GM10847 (cell line): ENCODE measurements around the gene NELL2.

Experiments
- POLR2A ChIP-seq: IDR thresholded peaks from 2 replicates; pipeline ENCODE4 v1.6.1; 2011; ENCODE audit not compliant: insufficient read length; ENCODE audit errors: extremely low read depth

NELL2 gene

GRCh38 chr12:44858226-44858855, 17.8 kb downstream of the NELL2 start:
- TF ChIP-seq POLR2A, result no peak

GRCh38 chr12:44852483-44852882, 23.6 kb downstream of the NELL2 start:
- TF ChIP-seq POLR2A, result no peak

DNA sequence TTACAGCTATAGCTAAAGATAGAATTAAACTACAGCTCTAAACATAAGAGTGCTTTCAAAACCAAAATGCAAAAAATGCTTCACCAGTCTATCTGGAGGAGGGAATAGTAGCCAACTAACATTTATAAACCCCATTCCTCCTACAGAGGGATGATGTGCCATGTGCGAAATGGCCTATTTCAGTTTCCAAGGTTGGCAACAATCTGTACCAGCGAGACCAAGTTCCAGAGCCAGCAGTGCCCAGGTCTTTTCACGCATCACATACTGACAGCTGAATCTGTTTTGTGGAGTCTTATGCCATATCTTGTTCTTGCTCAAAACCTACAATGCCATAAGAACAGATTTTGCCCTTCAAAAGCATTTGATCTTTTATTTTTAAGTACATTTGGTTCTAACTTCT, 24.5 kb downstream of the NELL2 start:
- TF ChIP-seq POLR2A, result no peak

DNA sequence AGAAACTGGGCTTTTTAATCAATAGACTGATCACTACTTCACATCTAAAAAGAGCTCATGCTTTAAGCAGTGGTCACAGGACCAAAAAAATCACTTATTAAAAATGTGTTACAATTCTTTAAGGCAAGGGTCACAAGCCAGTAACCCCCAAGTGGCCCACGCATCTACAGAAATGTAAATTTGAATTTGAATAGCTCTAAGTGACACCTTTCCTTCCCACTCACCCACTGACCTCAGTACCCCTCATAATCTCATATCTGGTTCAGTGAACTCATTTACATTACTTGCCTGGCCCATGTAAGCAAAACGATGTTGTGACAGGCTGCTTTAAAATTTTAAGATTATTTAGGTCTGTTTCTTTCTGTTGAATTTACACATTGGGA, 27.4 kb downstream of the NELL2 start:
- no peak for TF ChIP-seq POLR2A

DNA sequence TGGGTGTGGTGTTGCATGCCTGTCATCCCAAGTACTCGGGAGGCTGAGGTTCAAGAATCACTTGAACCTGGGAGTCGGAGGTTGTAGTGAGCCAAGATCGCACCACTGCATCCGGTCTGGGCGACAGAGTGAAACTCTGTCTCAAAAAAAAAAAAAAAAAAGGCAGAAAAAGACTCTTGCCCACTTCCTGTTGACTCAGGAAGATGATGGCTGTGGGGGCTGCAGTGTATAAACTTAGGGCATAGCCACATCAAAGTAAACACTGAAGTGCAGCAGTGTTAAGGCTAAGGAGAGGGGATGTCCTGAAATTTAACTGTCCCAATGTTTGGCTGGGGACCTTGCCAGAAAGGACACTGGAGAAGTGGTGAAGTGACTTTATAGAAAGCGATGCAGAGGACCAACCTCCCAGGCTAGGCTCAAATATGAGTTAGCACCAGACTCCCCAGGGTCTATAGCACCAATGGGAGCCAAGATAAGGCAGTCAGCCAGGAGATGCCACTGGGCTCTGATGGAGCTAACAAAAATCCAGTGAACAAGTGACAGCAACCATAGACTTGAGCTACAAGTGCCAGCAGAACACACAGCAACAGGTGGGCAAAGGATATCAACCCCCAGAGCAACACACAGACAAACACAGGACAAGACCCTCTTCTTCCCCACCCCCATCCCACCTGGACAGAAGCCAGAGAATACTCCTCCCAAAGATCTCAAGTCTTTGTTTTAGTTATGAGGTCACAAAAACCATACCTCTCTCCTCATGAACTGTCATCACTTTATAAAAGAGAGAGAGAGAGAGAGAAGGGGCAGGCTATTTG, 28.0 kb downstream of the NELL2 start:
- TF ChIP-seq POLR2A, result no peak

- TF ChIP-seq POLR2A, result no peak
Observed at GRCh38 chr12:44847403-44847802, 28.7 kb downstream of the NELL2 start.

DNA sequence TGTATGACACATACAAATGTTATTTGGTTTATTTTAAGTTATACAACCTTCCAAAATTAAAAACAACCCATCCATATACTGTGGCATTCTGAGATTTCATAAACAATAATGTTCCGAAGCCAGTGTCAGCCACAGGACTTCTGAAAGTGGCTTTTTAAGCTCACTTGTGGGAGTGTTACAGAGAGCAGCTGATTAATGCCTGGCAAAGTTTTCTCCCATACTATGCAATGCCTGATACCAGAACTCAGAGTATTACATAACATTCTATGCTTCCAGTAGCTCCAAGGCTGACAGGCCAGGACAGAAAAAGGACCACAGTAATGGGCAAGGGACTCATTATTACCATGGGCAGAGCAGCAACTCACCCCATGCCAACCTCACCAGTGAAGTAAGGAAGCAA, 29.3 kb downstream of the NELL2 start:
- TF ChIP-seq POLR2A, result no peak

GRCh38 chr12:44842669-44843068, 33.4 kb downstream of the NELL2 start:
- no peak for TF ChIP-seq POLR2A

DNA sequence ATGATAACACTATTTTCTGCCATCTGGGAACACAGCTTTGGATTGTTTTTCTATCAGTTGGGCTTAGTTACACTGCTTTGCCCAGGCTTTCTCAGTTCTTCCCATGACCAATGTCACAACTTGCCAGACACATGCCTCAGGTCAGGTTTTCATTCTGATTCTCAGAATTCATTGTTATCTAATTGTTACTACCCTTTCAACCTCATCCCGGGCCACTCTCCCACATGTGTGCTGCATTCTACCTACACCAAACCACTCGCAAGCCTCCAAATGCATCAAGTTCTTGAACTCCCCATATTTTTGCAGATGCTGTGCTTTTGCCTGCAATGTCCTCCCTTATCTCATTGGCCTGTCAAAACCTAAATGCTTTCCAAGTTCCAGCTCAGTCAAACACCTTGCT, 36.3 kb downstream of the NELL2 start:
- TF ChIP-seq POLR2A, result no peak

DNA sequence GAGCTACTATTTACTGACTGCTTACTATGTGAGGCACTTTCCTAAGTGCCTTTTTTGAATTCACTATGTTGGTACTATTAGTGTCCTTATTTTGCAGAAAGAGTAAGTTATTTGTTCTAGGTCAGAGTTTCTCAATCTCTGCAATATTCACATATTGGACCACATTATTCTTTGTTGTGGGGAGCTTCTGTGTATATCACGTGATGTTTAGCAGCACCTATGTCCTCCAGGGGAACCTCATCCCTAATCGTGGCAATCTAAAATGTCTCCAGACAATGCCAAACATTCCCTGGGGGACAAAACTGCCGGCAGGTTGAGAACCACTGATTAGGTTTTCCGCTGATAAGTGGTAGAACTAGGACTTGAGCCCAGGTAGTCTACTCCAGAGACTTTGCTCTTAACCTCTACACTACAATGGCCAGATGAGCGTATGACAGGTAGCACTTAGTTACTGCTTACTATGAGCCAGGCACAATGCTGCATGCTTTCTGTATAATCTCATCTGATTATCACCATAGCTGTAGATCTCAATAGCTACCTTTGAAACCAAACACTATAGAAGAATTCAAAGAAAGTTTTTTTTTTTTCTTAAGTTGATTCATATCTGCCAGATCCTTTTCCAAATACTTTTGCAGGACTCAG, 38.9 kb downstream of the NELL2 start:
- no peak for TF ChIP-seq POLR2A

DNA sequence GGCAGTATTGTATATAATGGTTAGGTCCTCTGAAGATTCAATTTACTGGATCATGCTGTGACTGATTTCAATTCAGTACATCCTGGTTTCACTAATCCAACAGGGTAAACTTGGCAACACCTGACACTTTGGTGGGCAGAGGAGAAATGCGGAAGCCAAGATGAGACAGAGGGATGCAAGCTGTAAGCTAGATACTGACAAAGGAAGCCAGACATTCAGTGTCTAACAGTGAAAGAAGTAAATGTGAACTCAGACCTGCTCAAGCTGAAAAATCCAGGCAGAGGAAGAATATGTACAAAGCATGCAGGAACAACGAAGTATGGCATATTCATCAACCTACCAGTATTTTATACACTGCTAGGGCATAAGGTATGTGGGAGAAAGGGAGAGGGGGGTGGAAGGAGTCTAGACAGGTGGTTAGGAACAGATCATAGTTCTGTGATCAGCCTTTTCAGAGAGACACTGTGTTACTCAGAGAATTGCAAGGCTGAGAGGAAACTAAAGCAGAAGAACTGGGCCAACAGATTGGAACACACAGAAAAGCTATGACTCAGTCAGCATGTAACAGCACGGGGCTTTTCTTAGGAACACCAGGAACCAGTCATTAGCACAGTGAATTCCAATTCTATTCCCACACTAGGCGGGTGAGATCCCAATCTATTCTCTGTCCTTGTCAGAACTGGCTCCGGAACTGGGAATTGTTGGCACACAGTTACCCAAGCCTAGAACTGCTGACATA, 40.3 kb downstream of the NELL2 start:
- no peak for TF ChIP-seq POLR2A

DNA sequence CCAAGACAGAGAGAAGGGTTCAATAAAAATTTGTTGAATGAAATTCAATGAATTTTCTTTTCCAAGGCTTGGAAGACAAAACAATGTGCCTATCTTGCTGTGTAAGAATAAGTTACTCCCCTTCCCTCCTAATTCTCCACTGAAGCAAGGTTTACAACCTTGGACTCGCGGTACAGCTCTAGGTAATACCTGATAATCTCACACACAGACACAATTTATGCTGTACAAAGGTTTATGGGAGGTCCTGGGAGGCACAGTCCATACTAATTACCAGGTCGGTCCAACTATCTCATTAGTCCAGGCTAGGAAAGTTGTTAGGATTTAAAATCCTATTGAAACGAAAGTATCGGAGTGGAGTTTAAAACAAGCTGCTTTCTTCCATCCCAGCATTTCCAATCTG, 42.6 kb downstream of the NELL2 start:
- no peak for TF ChIP-seq POLR2A

GRCh38 chr12:44830566-44831055, 45.5 kb downstream of the NELL2 start:
- no peak for TF ChIP-seq POLR2A

GRCh38 chr12:44829045-44829444, 47.1 kb downstream of the NELL2 start:
- TF ChIP-seq POLR2A, result no peak

DNA sequence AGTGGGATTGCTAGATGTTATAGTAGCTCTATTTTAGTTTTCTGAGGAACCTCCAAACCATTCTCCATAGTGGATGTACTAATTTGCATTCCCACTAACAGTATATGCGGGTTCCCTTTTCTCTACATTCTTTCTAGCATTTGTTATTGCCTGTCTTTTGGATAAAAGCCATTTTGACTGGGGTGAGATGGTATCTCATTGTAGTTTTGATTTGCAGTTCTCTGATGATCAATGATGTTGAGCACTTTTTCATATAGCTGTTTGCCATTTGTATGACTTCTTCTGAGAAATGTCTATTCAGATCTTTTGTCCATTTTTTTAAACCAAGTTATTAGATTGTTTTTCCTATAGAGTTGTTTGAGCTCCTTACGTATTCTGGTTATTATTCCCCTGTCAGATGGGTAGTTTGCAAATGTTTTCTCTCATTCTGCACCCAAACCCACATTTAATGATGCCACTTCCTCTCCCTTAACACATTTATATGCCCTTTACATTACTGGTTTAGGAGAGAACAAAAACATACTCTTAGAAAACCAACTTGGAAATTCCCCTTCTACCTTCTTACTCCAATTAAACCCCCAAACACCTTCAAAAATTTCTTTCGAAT, 48.2 kb downstream of the NELL2 start:
- no peak for TF ChIP-seq POLR2A
